NCI-H128 (cell line): ENCODE measurements around the gene CLSTN1.

Experiments used
- DNase-seq: peaks from one replicate; lab custom pipeline; 2025; ENCODE audit not compliant: unreplicated experiment; lab: John Stamatoyannopoulos, UW

Gene CLSTN1

DNA sequence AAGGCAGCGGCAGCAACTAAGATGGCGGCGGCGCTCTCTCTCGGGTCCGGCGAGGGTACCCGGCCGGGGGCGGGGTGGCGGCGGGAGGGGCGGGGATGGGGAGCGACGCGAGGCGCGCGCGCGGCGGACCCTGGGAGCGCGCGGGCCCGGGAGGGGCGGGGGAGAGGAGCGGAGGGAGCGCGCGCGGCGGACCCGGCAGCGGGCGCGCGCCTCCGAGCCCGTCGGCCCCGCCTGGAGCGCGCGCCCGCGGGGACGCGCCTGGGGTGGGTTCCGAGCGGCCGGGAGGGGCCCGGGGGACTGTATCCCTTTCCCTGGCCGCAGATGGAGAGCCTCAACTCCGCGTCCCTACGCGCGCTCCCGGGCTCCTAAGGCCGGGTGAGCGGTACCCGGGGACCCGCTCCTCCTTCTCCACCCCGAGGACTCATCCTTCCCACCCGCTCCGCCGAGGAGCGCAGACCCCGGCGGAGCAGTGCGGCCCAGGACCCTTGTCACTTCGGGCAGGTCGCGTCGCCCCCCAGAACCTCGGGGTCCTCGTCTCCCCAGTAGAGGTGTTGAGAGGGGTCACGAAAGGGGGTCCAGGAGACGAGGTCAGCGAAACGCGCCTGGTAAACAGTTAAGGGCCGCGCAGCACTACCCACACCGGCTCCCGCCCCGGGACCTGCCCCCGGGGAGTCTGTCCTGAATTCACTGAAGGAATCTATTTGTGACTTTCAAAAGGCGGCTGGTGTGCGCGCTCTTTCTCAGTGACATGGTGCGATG, at the start of gene CLSTN1:
Gene CLSTN1 (minus strand): TSS at position 23 of the 759 bp plus-strand sequence. CDS start 232 bp downstream, outside the sequence.
- DNase-seq: peak; percentile 77

DNA sequence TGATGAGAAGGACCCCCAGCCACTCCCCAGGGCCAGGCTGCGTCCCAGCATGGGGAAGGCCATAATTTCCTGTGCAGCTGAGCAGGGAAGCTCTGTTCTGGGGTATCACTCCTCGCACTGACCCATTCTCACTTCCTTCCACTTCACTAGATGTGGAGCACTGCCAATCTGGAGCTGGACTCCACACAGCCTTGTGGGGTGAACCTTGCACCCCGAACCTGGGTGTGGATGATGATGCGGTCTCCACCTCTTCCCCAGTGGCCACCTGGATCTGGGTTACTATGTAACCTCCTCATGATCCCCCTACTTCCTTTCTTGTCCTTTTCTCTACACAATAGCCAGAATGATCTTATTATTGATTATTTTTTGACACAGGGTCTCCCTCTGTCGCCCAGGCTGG, 49.6 kb upstream of the CLSTN1 start:
- DNase-seq: no peak

DNA sequence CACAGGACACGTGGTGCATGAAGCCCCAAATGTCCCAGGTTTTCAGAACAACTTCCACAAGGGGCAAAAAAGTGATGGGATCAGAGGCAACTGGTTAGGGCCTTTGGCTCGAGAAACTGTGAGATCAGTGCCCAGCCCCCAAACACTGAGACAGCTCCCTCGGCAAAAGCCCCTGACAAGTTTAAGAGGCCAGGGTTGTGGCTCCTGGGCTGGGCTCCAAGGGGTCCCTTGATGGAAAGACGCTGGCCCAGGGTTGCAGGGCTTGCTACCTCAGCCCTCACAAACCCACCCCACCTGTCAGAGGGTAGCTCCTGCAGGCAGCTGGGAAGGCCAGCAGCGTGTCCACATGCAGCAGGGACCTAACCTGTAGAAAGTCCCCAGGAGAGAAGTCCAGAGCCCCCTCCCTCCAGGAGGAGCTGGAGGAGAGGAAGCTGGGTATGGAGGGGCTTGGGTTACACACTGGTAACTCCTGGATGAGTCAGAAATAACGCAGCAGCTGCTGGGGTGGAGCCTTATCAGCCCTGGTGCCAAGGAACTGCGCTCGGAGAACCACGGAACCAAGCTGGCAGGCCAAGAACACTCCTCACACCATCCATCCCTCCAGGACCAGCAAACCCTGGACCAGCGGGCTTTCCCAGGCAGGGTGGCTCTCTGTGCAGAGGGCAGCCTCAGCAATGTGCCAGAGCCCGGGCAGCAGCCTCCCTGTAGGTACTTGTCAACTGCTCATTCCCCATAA, 48.8 kb upstream of the CLSTN1 start:
- DNase-seq: no peak

DNA sequence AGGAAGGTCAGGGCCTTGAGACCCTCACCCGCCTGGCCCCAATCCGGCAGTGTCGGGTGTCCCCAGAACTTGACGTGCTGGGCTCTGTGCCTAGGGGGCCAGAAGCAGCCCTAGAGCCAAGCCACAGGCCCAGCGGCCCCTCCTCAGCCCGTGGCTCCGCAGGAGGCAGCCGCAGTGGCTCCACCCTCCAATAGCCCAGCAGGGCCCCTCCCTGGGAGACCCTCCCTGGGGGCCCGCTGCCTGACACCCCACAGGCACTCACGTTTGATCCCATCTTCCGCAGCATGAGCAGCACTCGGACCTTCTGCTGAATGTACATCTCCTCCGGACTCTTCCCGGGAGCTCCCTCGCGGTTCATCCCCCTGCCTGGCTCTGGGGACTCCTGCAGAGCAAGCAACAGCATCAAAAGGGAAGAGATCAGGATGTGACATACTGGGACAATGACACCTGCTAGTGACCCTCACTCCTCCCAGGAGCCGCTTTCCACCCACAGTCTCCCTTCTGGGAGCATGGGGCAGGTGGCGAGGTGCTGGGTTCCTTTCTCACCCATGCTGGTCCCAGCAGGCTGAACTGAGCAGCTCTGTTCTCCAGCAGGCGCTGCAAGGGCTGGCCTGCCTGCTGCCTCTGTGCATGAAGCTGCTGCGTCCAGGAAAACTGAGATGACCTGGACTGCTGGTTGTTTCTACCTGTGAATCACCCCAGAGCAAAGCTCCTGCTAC, 48.1 kb upstream of the CLSTN1 start:
- no peak for DNase-seq

DNA sequence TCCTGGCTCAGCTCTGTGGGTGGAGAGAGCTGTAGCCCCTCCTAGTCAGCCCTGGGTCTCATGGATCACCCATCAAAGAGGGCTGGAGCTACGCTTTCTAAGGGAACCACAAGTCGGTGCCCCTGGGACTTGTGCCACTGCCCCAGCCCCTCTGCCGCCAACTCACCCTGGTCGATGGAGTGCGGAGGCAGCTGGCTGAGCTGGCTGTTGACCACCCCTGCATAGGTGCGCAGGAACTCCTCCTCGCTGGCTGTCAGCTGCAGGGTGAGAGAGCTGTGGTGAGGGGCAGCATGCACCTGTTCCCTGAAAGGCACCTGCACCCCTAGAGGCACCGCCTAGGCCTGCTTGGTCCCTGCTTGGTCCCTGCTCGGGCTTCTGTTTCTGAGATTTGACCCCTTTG, 47.3 kb upstream of the CLSTN1 start:
- no peak for DNase-seq

DNA sequence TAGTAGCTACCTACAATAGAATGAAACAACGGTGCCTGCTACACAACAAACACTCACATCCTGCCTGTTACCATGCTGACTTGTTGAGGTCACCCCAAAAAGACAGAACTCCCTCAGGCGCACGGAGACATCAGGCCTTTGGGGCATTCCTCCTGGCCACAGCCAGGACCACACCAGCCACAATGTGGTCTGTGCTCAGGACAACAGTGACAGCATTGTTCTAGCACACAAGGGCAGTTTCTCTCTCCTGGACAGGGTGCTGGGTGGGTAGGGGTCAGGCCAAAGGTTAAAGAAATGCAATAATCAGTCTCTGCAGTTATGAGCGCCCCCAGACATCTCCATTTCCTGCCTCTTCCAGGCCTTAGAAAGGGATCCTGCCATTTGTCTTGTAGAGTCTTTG, 46.8 kb upstream of the CLSTN1 start:
- no peak for DNase-seq

DNA sequence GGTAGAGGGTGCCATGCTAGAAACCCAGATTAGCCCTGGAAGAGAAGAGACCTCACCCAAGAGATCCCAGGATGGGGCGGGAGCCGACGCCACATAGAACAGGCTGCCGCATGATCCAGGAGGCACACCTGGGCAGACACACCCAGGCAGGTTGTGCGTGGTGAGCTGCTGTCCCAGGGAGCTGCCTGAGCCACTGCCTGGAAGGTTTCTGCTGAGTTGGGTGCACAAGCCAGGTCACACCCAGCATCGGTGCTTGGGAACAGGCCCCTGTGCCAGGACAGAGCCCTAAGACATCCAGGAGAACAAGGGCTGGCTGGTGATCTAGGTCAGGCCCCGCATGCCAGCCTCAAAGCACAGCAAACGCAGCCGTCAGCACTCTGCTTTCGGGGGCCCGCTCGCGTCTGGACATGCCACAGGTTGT, 46.1 kb upstream of the CLSTN1 start:
- DNase-seq: no peak

DNA sequence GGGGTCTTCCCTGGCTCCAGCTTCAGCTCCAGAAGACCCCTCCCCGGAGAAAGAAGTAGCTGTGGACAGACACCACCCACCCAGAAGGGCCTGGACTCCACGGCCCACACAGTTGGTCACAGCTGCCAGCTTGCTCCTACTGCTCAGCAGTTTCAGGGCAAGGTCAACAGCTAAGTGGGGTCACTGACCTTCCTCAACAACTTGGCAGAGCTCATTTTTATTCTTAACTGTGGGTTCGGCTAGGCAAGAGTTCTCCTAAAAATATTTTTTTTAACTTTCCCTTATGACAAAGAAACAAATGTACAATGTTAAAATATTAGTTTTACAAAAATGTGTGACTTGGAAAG, 44.5 kb upstream of the CLSTN1 start:
- DNase-seq: no peak

DNA sequence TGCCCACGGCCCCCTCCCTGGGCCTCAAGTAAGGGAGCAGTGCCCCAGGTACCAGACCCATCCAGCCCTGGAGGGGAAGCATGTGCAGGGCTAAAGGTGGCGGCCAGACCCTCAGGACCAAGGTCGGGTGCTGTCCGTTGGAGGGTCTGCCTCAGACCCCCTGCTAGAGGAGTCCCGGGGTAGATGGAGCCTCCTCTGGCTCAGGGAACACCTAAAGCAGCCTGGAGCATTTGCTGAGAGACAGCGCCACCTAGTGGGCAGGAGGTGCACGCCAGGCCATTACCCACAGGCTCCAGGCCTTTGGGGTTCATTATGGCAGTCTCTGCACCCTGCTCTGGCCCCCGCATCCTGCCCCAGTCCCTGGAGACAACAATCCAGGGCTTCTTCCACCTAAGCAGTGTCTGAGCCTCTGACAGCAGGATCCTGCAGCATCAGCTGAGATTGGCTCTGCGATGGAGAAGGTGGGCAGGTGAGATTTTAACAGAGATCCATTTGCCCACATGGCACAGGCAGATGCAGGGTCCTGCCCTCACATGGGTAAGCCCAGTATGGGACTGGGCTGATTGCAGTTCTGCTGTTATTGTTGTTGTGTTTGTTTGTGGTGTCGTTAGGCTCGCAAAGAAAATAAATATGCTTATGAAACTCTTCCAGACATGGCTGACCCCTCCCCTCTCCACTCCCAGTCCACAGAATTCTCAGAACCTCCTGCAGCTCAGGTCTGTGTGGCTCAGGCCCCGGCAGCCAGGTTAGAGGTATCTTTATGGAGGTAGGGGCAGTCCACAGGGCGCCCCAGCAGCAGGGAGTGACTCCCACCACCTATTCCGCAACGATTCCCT, 43.9 kb upstream of the CLSTN1 start:
- peak; percentile 60 for DNase-seq

DNA sequence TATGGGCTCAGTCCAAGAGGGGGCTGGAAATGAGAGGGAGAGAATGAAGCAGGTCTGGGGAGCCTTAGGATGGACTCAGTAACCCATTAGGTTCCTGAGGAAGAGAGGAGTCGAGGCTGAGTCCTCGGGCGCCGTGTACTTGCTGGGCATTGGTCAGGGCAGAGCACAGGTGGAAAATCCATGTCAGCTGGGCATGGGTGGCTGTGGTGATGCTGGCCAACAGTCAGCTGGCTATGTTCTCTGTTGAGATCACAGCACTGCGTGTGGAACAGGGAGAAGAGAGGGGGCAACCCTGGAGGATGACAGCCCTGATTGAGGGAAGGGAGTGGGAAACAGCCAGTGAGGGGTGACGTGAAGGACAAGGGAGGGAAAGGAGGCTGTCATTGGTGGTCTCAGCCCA, 43.1 kb upstream of the CLSTN1 start:
- no peak for DNase-seq

DNA sequence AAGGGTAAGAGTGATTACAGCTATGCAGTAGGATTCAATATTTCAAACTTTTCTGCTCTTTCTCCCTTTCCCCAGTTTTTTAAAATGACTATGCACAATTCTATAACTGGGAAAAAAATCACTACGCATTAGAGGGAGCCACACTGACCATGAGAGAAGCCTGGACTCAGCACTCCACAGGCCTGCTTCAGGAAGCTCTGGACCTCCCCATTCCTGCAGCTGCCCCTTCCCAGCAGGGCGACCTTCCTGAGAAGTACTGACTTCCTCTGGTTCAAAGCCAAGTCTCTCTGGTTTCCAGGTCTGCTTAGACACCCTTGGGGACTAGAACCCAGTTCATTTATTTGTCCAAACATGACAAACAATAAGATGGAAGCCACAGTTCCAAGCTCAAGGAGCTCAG, 42.0 kb upstream of the CLSTN1 start:
- no peak for DNase-seq

DNA sequence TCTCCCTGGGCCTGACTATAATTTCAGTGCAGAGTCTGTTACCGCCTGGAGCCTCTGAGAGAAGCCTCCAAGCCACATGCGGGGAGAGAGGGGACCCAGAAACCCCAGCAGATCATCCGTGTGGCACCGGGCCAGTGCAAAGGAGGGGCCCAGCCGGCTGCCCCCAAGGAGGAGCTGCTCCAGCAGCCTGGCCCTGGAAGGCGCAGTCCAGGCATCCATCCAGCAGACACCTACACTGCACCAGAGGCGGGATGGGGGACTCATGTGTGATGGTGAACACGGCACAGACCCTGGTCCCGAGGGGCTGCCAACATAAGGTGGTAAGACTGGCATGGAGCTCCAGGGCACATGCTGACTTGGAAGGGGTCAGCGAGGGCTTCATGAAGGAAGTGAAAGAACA, 39.6 kb upstream of the CLSTN1 start:
- no peak for DNase-seq

DNA sequence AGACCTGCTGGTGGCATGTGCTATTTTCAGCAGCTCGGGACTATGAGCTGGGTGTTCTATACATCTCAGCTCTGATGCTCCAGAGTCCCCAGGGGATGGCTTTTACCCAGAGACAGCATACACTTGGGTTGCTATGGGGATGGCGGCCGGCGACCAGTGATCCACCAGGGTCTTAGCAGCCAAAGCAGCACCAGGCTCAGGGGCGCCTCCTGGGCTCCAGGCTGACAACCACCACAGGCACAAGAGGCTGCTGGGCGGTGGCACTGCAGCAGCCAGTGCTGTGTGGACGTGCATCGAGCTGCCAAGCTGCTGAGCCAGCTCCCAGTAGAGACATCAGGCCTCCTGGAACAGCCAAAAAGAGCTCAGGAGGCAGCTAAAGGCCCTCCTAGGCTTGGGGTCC, 37.6 kb upstream of the CLSTN1 start:
- DNase-seq: no peak

DNA sequence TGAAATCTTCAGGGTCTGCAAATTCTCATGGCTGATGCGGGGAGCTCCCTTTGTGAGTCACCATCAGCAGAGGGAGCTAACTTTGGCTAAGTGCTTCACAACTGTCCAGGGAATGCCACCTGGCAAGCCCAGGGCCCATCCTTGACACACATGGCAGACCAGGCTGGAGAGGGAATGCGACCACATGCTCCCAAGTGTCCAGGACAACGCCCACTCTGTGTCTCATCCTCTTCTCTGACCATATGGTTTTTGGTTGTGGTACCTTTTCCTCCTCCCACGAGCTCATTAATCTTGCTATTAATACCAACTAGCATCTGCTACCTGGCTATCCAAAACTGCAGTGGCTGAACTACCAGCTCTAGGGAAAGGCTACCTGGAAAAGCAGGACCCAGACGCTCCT, 37.1 kb upstream of the CLSTN1 start:
- DNase-seq: no peak

DNA sequence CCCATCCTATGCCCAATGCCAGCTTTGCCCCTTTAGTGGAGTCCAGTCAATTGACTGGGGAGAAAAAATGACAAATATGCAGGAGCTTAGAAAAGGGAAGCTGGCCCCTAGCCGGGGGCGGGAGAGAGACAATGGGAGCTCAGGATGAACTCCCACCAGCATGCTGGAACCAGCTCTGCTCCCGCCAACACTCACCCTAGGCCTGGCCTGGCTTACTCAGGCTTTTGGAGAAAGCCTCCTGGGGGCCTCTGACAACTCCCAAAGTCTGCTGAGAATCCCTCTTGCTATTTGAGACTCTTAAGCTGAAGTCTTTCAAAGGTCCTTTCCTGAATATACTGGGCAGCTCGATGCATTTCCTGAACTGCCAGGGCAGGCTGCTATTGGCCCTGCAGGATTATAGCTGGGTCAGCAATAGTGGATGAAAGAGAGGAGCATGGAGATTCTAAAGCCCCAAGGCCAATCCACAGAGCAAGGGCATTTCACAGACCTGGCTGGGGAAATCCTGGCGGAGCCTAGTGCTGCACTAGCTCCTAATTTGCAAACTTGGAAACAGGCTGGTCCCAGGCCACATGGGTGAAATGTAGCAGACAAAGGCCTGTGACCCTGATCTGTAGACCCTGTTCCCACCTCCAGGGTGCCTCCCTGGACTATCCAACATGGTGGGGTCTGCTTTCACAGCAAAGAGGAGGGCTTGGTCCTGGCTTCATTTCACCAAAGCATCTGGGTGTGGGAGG, 35.7 kb upstream of the CLSTN1 start:
- no peak for DNase-seq

DNA sequence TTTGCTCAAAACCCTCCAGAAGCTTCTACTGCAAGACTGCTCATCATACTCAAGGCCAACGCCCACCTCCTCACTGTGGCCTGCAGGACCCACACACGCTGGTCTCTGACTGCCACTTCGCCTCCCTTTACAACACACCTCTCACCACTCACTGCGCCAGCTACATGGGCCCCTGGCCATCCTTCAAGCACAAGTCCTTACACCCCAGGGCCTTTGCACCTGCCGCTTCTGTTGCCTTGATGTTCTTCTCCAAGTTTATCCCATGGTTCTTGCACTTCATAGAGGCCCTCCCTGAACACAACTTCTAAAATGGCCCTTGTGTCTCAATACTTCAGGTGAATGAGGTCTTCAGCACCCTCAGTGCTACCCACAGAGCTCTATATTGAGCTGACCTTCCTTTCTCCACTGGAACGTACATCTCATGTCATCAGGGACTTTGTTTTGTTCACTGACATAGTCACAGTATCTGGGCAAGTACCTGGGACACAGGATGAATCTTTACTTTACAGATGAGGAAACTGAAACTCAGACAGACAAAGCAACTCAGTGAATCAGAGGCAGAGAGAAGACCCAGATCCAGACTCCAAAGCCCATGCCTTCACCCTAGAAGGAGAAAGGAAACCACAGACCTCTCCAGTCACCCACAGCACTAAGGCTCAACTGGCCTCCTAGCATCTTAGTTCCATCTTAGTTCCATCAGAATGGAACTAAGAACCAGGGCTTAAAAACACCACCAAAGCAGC, 34.7 kb upstream of the CLSTN1 start:
- no peak for DNase-seq

DNA sequence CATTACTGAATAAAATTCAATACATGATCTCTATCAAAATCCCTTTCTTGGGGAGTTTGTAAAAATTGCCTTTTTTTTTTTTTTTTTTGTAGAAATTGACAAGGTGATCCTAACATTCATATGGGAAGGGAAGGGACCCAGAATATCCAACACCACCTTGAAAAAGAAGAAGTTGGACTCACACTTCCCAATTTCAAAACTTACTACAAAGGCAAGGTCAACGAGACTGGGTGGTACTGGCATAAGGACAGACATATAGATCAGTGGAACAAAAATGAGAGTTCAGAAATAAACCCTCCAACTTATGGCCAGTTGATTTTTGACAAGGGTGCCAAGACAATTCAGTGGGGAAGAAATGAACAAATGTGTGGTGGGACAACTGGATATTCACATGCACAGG, 31.4 kb upstream of the CLSTN1 start:
- no peak for DNase-seq

DNA sequence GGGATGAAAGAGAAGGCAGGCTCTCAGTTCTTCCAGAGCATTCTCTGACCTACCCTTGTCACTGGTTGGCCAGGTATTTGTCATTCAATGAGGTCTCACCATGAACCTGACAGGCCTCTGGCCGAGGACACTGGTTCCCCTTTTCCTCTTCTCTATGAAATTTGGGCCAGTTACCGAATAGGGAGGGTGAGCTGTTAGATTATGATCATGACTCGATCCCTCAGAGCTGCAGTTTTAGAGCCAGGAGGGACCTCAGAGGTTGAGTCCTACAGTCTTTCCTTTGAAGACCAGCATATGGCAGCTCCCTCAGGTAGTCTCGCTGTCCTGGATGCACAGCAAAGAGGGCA, 29.5 kb upstream of the CLSTN1 start:
- DNase-seq: no peak

DNA sequence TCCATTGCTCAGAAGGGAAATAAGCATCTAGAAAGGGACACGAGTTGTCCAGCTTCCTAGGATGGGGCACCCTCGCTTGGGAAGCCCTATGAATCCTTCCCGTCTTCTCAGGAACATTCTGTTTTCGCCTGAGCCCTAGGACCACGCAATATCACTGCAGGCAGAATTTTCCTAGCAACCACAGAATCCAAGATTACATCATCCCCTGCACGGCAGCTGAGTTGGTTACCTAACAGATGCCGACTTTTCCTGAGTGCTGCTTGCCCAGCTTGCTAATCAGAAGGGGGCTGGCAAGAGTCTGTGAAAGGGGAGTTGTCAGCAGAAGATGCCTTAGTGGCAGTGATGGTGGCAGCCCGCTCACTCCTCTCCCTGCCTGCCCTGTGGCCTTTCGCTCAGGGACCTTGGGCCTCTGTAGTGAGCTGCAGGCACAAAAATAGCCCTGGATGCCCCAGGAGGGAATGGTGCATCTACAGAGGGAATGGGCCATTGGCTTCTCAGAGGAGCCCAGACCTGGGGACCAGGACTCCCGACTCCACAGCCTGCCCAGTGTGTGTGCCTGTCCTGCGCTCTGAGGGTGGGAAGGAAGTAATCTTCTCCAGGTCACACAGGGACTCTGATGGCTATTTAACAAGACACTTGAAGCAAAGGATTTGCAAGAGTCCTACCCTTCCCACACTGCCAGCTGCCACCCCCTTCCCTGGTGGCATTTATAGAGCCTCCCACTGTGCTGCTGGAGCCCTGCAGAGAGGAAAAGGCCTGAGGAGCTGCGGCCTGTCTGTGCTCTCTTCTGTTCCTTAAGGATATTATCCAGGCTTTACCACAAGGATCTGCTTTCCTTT, 28.9 kb upstream of the CLSTN1 start:
- no peak for DNase-seq
